ENCODE measurements around the gene NRXN3. TPM values are rescaled to one million over a fixed set of nuclear protein-coding genes. Genes with fewer than 3 reads are reported as not detected.

The NRXN3 gene
- total RNA-seq, 1 experiment from 2014 or later: not detected

DNA sequence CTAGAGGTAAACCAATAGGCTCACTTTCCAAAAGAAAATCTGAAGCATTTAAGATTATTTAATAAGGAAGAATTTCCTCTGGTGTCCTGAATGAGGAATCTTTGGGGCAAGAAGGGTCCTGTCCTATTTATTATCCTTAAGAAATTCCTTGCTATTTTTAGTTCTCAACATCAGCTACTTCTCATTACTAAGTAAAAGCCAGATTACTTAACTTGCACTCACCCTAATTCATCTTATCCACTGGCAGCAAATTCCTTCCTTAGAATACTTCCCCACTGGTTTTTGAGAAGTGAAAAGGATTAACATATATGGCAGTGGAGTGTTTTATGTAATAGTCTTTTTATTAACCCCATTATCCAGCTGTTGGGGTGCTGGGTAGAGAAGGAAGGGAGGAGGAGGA is 1273.4 kb downstream of the NRXN3 start:
- ChIA-PET POLR2A (no interaction called here), CTCF (no interaction called here)
- H3K4me3 ChIP-seq (ENCODE audit: low read depth in 2 of 2, low read length in 2 of 2): no peak overlapping the region
- no TSS peak for BruUV-seq (replicated peaks)
- in situ Hi-C loops (cut with HindIII; ENCODE audit: low pct_unique_long_range_greater_than_20kb, low sequenced_read_pairs) (no loop called here), intact Hi-C loops (cut with micrococcal nuclease; ENCODE audit: unreplicated experiment) (no loop called here)
- TF ChIP-seq TCF7L2 (IDR thresholded peaks at IDR 0.05; ENCODE audit: low read depth, low read length): no peak
- TF ChIP-seq, protein P1, sequence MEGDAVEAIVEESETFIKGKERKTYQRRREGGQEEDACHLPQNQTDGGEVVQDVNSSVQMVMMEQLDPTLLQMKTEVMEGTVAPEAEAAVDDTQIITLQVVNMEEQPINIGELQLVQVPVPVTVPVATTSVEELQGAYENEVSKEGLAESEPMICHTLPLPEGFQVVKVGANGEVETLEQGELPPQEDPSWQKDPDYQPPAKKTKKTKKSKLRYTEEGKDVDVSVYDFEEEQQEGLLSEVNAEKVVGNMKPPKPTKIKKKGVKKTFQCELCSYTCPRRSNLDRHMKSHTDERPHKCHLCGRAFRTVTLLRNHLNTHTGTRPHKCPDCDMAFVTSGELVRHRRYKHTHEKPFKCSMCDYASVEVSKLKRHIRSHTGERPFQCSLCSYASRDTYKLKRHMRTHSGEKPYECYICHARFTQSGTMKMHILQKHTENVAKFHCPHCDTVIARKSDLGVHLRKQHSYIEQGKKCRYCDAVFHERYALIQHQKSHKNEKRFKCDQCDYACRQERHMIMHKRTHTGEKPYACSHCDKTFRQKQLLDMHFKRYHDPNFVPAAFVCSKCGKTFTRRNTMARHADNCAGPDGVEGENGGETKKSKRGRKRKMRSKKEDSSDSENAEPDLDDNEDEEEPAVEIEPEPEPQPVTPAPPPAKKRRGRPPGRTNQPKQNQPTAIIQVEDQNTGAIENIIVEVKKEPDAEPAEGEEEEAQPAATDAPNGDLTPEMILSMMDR (IDR thresholded peaks at IDR 0.05): no peak
- no peak for TF ChIP-seq POLR2AphosphoS5 (IDR thresholded peaks at IDR 0.05; ENCODE audit: low read depth, low read length)
- TF ChIP-seq SIN3A (IDR thresholded peaks at IDR 0.05; ENCODE audit: borderline replicate concordance, insufficient read depth, low read depth, low read length): no peak
- TF ChIP-seq, protein P2, sequence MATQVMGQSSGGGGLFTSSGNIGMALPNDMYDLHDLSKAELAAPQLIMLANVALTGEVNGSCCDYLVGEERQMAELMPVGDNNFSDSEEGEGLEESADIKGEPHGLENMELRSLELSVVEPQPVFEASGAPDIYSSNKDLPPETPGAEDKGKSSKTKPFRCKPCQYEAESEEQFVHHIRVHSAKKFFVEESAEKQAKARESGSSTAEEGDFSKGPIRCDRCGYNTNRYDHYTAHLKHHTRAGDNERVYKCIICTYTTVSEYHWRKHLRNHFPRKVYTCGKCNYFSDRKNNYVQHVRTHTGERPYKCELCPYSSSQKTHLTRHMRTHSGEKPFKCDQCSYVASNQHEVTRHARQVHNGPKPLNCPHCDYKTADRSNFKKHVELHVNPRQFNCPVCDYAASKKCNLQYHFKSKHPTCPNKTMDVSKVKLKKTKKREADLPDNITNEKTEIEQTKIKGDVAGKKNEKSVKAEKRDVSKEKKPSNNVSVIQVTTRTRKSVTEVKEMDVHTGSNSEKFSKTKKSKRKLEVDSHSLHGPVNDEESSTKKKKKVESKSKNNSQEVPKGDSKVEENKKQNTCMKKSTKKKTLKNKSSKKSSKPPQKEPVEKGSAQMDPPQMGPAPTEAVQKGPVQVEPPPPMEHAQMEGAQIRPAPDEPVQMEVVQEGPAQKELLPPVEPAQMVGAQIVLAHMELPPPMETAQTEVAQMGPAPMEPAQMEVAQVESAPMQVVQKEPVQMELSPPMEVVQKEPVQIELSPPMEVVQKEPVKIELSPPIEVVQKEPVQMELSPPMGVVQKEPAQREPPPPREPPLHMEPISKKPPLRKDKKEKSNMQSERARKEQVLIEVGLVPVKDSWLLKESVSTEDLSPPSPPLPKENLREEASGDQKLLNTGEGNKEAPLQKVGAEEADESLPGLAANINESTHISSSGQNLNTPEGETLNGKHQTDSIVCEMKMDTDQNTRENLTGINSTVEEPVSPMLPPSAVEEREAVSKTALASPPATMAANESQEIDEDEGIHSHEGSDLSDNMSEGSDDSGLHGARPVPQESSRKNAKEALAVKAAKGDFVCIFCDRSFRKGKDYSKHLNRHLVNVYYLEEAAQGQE (IDR thresholded peaks at IDR 0.05; ENCODE audit: insufficient read depth in 1 of 2, low read depth in 2 of 2, low read length in 1 of 2): no peak
- no peak overlapping the region for H3K27ac ChIP-seq (ENCODE audit: low read length)
- H3K4me1 ChIP-seq (ENCODE audit: control insufficient read depth, insufficient read depth, low read length): no peaks in the 10 kb centered on the region
- no peak for DNase-seq (ENCODE audit: low read depth, low spot score)
- no peaks in the 10 kb centered on the region for H3K9me3 ChIP-seq (ENCODE audit: control insufficient read depth, insufficient read depth, low read depth, low read length)
- no peaks in the 10 kb centered on the region for H3K27me3 ChIP-seq (ENCODE audit: control insufficient read depth, insufficient read depth, low read length)
- no peaks in the 10 kb centered on the region for H3K36me3 ChIP-seq (ENCODE audit: control insufficient read depth, insufficient read depth, low read length)
- ATAC-seq: no peak

DNA sequence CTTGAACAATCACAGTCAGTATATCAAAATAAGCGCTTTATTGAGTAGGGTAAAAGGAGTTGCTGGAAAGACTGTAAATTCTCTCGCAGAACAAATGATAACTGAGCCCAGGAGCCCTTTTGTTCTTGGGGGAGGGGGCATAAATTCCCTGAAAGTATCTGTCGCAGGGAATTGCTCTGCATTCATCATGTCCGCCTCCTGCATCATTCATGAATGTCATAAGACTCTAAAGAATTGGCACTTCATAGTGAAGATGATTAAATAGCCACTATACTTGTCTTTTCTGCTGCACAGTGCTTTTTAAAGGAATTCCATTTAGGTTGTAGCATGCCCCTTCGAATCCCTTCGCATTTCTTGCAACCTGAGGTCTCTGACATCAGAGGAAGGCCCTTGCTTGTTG is 1278.8 kb downstream of the NRXN3 start:
- Histone ChIP-seq H3K36me3 (ENCODE audit: control insufficient read depth, insufficient read depth, low read length) (no peaks in the 10 kb centered on the region), H3K9me3 (ENCODE audit: control insufficient read depth, insufficient read depth, low read depth, low read length) (no peaks in the 10 kb centered on the region), H3K4me3 (ENCODE audit: low read depth in 2 of 2, low read length in 2 of 2) (no peak overlapping the region), H3K27me3 (ENCODE audit: control insufficient read depth, insufficient read depth, low read length) (no peaks in the 10 kb centered on the region), H3K27ac (ENCODE audit: low read length) (no peak overlapping the region), H3K4me1 (ENCODE audit: control insufficient read depth, insufficient read depth, low read length) (no peaks in the 10 kb centered on the region)
- TF ChIP-seq TCF7L2 (IDR thresholded peaks at IDR 0.05; ENCODE audit: low read depth, low read length) (no peak), POLR2AphosphoS5 (IDR thresholded peaks at IDR 0.05; ENCODE audit: low read depth, low read length) (no peak), SIN3A (IDR thresholded peaks at IDR 0.05; ENCODE audit: borderline replicate concordance, insufficient read depth, low read depth, low read length) (no peak)
- TF ChIP-seq, protein P1 (IDR thresholded peaks at IDR 0.05): no peak
- TF ChIP-seq, protein P2 (IDR thresholded peaks at IDR 0.05; ENCODE audit: insufficient read depth in 1 of 2, low read depth in 2 of 2, low read length in 1 of 2): no peak
- ATAC-seq (no peak), DNase-seq (ENCODE audit: low read depth, low spot score) (no peak)
- BruUV-seq (replicated peaks): no TSS peak
- ChIA-PET CTCF (no interaction called here), POLR2A (interaction anchor here (0.6 kb wide), 1 partner anchor 82 kb away, joined by 11 read pairs; no protein-coding TSS in a partner anchor)
- intact Hi-C loops (cut with micrococcal nuclease; ENCODE audit: unreplicated experiment) (no loop called here), in situ Hi-C loops (cut with HindIII; ENCODE audit: low pct_unique_long_range_greater_than_20kb, low sequenced_read_pairs) (no loop called here)

Measured in Panc1 (cell line).